Neural cell (in vitro differentiated cells): ENCODE measurements around the gene ZNF266.

Source experiments
- EP300 ChIP-seq: fragments of 450-650 bp; conservative IDR thresholded peaks from 2 replicates; pipeline ENCODE4 v1.6.1; 2014; ENCODE audit warnings: antibody characterized with exemption, mild to moderate bottlenecking, moderate library complexity; ENCODE audit not compliant: poor library complexity, severe bottlenecking
- EZH2 ChIP-seq: fragments of 200-600, 300-800 bp; shearing (Covaris generic), sonication (generic); IDR thresholded peaks from 2 replicates; pipeline ENCODE4 v1.6.1; 2014; ENCODE audit warnings: antibody characterized with exemption, low read length, borderline replicate concordance, mild to moderate bottlenecking; ENCODE audit not compliant: insufficient read depth, poor library complexity, severe bottlenecking
- TF ChIP-seq, protein P1 (sequence below): IDR thresholded peaks from 2 replicates; pipeline ENCODE4 v1.6.1; 2012; ENCODE audit warnings: borderline replicate concordance

DNA sequence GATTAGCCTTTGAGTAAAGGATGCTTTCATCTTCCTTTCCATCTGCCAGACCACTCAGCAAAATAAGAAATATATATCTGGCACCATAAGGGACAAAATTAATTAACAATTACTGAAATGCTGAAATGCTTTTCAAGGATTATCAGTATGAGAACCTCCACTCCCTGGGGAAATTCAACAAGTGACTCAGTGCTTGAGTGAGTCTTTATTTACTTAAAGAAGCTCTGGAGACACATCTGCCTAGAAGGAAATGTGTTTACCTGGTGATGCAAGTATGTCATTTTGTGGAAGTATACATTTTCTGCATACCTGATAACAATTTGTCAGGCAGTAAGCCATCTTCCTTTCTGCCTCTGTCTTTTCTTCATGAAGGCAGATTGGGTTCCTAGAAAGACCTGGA lies 39.6 kb upstream of the ZNF266 start:
- no peak for TF ChIP-seq EP300
- TF ChIP-seq, protein P1, sequence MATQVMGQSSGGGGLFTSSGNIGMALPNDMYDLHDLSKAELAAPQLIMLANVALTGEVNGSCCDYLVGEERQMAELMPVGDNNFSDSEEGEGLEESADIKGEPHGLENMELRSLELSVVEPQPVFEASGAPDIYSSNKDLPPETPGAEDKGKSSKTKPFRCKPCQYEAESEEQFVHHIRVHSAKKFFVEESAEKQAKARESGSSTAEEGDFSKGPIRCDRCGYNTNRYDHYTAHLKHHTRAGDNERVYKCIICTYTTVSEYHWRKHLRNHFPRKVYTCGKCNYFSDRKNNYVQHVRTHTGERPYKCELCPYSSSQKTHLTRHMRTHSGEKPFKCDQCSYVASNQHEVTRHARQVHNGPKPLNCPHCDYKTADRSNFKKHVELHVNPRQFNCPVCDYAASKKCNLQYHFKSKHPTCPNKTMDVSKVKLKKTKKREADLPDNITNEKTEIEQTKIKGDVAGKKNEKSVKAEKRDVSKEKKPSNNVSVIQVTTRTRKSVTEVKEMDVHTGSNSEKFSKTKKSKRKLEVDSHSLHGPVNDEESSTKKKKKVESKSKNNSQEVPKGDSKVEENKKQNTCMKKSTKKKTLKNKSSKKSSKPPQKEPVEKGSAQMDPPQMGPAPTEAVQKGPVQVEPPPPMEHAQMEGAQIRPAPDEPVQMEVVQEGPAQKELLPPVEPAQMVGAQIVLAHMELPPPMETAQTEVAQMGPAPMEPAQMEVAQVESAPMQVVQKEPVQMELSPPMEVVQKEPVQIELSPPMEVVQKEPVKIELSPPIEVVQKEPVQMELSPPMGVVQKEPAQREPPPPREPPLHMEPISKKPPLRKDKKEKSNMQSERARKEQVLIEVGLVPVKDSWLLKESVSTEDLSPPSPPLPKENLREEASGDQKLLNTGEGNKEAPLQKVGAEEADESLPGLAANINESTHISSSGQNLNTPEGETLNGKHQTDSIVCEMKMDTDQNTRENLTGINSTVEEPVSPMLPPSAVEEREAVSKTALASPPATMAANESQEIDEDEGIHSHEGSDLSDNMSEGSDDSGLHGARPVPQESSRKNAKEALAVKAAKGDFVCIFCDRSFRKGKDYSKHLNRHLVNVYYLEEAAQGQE = no peak
- TF ChIP-seq EZH2 = no peak
